Sigmoid colon (tissue), 7 donors: Measurements from ENCODE around the gene SLC39A11. TPM values are rescaled to one million over a fixed set of nuclear protein-coding genes. Genes with fewer than 3 reads are reported as not detected.
"Not testable (repeated sequence)": the region's sequence is repeated elsewhere in the genome, so short reads cannot be mapped to it uniquely, and the experiment has no call there.

Experiments used
- DNase-seq: peaks from one replicate; pipeline ENCODE4 v3.0.0-alpha.2; 2019
- H3K27ac ChIP-seq, 4 donors: fragments of 200-600 bp; sonication (generic); one replicate each; pipeline ENCODE4 v1.5.1; 2016 to 2019; ENCODE audit warnings: mild to moderate bottlenecking in 1 of 4
- H3K27me3 ChIP-seq, 3 donors: fragments of 200-600 bp; sonication (generic); one replicate each; pipeline ENCODE4 v1.5.1; 2019; ENCODE audit warnings: mild to moderate bottlenecking in 1 of 3
- H3K36me3 ChIP-seq, 4 donors: fragments of 200-600 bp; sonication (generic); one replicate each; pipeline ENCODE4 v1.5.1; 2016 to 2019
- H3K4me1 ChIP-seq, 4 donors: fragments of 200-600 bp; sonication (generic); one replicate each; pipeline ENCODE4 v1.5.1; 2017 to 2019
- H3K4me3 ChIP-seq, 4 donors: fragments of 200-600 bp; sonication (generic); one replicate each; pipeline ENCODE4 v1.5.1; 2017 to 2019; ENCODE audit warnings: mild to moderate bottlenecking in 2 of 4, moderate library complexity in 1 of 4
- H3K9me3 ChIP-seq, 4 donors: fragments of 200-600 bp in 3 of 4; sonication (generic) in 3 of 4; one replicate each; pipeline versions ENCODE4 v1.5.1 to v1.6.1; 2013 to 2019
- CTCF ChIP-seq, 4 experiments: fragments of 450-650 bp in 3 of 4; fragments of 200-600 bp in 1 of 4; IDR thresholded peaks; one replicate each; pipeline ENCODE4 v1.5.1; 2016 to 2019; ENCODE audit warnings: antibody characterized with exemption in 4 of 4, mild to moderate bottlenecking in 3 of 4, moderate library complexity in 2 of 4
- EP300 ChIP-seq, 4 donors: sonication (generic); formaldehyde crosslinking; IDR thresholded peaks; one replicate each; pipeline ENCODE4 v1.6.1; 2017; ENCODE audit warnings: antibody characterized with exemption in 4 of 4
- POLR2A ChIP-seq, 2 donors: fragments of 450-650 bp; IDR thresholded peaks; one replicate each; pipeline ENCODE4 v1.6.1; 2016; ENCODE audit warnings: antibody characterized with exemption in 2 of 2, mild to moderate bottlenecking in 2 of 2, moderate library complexity in 2 of 2
- POLR2AphosphoS5 ChIP-seq, 4 donors: sonication (generic); formaldehyde crosslinking; IDR thresholded peaks; one replicate each; pipeline ENCODE4 v1.6.1; 2017; ENCODE audit warnings: antibody characterized with exemption in 4 of 4
- WGBS, 2 donors: extraction: QIAGEN DNeasy Blood & Tissue Kit; methylation state at CpG; one replicate each; pipeline ENCODE4 v1.1.7; 2013; 5-methylcytosine and 5-hydroxymethylcytosine counted together
- intact Hi-C: fragments of 100-400 bp; cut with DNase I; formaldehyde crosslinking; loops from one replicate; pipeline ENCODE4 v1.15.1; 2023
- polyA plus RNA-seq, 3 donors: library from polyadenylated mRNA; stranded (reverse); fragments of 200-250 nt; gene quantifications; one replicate each; pipeline ENCODE4 v1.2.3, GENCODE V29; 2013
- total RNA-seq, 4 donors: library from RNA; depleted of rRNA; stranded (reverse); fragments of >200 nt; gene quantifications; one replicate each; pipeline ENCODE4 v1.1.0, GENCODE V29; 2016
- donor health status: healthy with polysubstance abuse.
- donor health status: Bipolar disorder and iron deficiency.
- donor health status: healthy.

SLC39A11 gene
- total and polyA plus RNA-seq, 7 donors: 7.6 to 16.4 (median 8.4) TPM

DNA sequence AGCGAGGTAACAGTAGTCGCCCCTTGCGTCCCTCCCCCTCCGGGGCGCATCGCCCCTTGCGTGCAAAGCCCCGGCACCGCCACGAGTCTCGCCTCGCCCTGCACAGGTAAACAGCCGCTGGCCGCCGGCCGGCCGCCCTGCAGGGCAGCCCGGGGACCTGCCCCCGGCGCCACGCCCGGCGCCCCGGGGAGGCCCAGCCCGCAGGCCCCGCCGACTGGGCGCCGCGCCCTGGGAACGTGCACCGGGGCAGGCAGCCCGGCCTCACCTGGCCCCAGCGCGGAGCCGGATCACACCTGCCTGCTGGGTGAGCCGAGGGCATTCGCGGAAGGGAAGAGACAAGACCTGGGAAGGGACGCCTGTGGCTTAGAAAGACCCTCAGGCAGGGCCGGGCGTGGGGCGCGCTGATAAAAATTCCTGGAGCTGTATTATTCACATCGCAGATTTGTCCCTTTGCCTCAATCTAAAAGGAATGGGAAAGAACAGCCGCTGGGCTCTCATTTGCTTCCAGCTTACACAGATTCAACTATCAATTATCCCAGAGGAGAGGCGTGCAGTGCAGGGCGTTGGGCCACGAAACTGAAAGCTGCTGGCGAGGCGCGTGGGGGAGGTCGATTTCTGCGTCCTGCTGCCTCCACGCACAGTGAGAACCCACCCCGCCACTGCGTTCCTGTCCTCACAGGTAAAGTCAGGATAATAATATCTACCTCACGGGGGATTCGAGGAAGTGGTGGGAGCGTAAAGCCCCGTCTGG, 451.9 kb downstream of the SLC39A11 start:
- Histone ChIP-seq H3K36me3 (no peaks in the 10 kb centered on the region), H3K27me3 (peaks cover 0 to 6% (median 0%) of the 10 kb centered on the region in 3 donors), H3K27ac (no peak overlapping the region), H3K4me1 (no peaks in the 10 kb centered on the region), H3K9me3 (no peaks in the 10 kb centered on the region), H3K4me3 (no peak overlapping the region)
- whole genome bisulfite sequencing, 2 donors: 11 to 32% methylated on average over 61 of the region's 61 CpGs
- no peak for TF ChIP-seq POLR2AphosphoS5 (IDR thresholded peaks at IDR 0.05)
- no peak for TF ChIP-seq CTCF (IDR thresholded peaks at IDR 0.05)
- no peak for DNase-seq
- intact Hi-C loops: no loop called here

DNA sequence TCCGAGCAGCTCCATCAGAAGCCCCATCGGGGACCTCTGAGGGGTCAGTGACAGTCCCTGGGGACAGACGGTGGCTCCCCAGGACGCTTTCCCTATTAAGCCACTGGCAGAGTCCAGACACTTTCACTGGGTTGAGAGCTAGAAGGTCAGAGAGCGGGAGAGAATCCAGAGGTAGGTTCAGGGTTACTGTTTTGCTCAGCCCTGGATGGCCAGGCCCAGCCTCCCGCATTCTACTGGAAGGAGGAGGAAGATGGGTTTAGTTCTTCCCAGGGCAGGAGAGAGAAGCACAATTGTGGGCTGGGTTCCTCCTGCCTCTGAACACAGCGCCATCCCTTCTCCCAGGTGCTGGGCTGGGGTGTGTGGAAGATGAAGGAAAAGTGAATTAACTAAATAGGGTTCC, 452.8 kb downstream of the SLC39A11 start:
- H3K4me1 ChIP-seq: no peaks in the 10 kb centered on the region
- no peak for DNase-seq
- H3K27me3 ChIP-seq: peaks cover 0 to 6% (median 0%) of the 10 kb centered on the region in 3 donors
- no peak for TF ChIP-seq POLR2A (IDR thresholded peaks at IDR 0.05)
- no peak for TF ChIP-seq POLR2AphosphoS5 (IDR thresholded peaks at IDR 0.05)
- TF ChIP-seq CTCF (IDR thresholded peaks at IDR 0.05): no peak
- TF ChIP-seq EP300 (IDR thresholded peaks at IDR 0.05): no peak
- intact Hi-C loops: no loop called here
- no peaks in the 10 kb centered on the region for H3K9me3 ChIP-seq
- no peak overlapping the region for H3K4me3 ChIP-seq
- H3K36me3 ChIP-seq: no peaks in the 10 kb centered on the region
- 77 to 88% methylated on average over 7 of the region's 7 CpGs for WGBS, 2 donors
- no peak overlapping the region for H3K27ac ChIP-seq

DNA sequence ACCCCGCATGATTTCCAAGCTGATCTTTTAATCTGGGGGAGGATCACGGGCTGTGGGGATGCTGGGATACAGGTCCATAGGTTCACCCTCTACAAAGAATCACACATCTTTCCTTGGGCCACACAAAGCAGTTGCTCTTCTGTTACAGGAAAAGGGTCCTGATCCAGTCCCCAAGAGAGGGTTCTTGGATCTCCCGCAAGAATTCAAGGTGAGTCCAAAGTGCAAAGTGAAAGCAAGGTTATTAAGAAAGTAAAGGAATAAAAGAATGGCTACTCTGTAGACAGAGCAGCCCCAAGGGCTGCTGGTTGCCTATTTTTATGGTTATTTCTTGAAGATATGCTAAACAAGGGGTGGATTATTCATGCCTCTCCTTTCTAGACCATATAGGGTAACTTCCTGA, 453.6 kb downstream of the SLC39A11 start:
- H3K9me3 ChIP-seq, H3K27ac ChIP-seq, H3K36me3 ChIP-seq, H3K4me3 ChIP-seq, H3K27me3 ChIP-seq, DNase-seq, intact Hi-C loops, H3K4me1 ChIP-seq: not testable (repeated sequence)
- 77 to 92% methylated on average over 3 of the region's 3 CpGs for WGBS, 2 donors

DNA sequence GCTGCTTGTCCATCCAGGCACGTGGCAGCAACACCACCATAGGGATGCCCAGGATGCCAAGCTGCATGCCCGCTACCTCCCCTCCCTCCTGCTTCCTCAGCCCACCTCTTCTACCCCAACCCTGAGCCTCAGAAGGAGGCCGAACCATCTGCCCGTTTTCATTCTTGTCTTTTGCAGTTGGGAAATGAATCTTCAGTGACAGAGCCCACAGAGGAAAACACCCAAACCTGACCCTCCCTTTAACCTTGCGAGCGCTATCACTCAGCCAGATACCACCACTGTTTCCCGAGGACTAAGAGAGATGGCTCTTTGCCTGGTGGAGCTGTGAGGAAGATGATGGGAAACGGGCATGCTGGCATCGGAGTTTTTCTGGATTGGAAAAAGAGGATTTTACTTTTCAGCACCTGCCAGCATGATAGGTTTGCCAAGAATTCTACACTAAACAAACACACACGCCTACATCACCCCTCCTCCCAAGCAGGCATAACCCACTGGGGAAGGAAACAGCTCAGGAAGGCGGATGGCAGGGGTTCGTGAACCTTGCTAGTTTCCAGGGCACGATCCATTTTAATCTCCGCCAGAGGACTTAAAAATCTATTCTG, 457.4 kb downstream of the SLC39A11 start:
- DNase-seq: no peak
- Histone ChIP-seq H3K4me3 (no peak overlapping the region), H3K4me1 (no peaks in the 10 kb centered on the region), H3K9me3 (no peaks in the 10 kb centered on the region), H3K27ac (no peak overlapping the region), H3K27me3 (no peaks in the 10 kb centered on the region), H3K36me3 (no peaks in the 10 kb centered on the region)
- TF ChIP-seq POLR2A (IDR thresholded peaks at IDR 0.05): no peak
- no peak for TF ChIP-seq EP300 (IDR thresholded peaks at IDR 0.05)
- TF ChIP-seq CTCF (IDR thresholded peaks at IDR 0.05): no peak
- TF ChIP-seq POLR2AphosphoS5 (IDR thresholded peaks at IDR 0.05): no peak
- intact Hi-C loops: no loop called here
- 14 to 53% methylated on average over 14 of the region's 14 CpGs for WGBS, 2 donors

DNA sequence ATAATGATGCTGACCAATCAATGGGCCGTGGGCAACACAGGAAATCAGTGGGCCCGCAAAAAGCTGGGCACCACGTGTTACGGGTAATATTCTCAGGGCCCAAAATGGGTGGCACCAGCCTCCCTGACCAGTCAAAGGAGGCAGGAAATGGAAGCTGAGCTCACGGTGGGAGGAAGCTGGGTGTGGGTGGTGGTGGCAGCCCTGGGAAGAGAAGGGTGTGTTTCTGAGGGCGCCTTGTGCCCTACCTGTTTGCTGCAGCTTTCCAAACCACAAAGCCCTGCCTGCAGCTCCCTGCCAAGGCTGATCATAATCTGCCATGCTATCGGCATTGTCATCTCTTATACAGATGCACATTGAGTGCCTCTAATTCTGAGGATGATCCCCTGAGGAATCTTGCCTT, 457.9 kb downstream of the SLC39A11 start:
- Histone ChIP-seq H3K9me3 (no peaks in the 10 kb centered on the region), H3K4me3 (no peak overlapping the region), H3K27me3 (no peaks in the 10 kb centered on the region), H3K4me1 (no peaks in the 10 kb centered on the region), H3K27ac (no peak overlapping the region), H3K36me3 (no peaks in the 10 kb centered on the region)
- TF ChIP-seq CTCF (IDR thresholded peaks at IDR 0.05): no peak
- TF ChIP-seq POLR2AphosphoS5 (IDR thresholded peaks at IDR 0.05): no peak
- no peak for TF ChIP-seq EP300 (IDR thresholded peaks at IDR 0.05)
- no peak for TF ChIP-seq POLR2A (IDR thresholded peaks at IDR 0.05)
- no peak for DNase-seq
- 14 to 45% methylated on average over 7 of the region's 7 CpGs for WGBS, 2 donors
- intact Hi-C loops: no loop called here
